MM.1S (cell line): ENCODE data around the gene NONO.
"Not testable (repeated sequence)": the region's sequence is repeated elsewhere in the genome, so short reads cannot be mapped to it uniquely, and the experiment has no call there.

Experiments
- CTCF ChIP-seq: fragments of 300-600 bp; sonication (generic); IDR thresholded peaks from 2 replicates; pipeline ENCODE4 v1.5.1; 2016; ENCODE audit warnings: antibody characterized with exemption, low read length, mixed read lengths
- EZH2phosphoT487 ChIP-seq: fragments of 300-600 bp; sonication (generic); IDR thresholded peaks from 2 replicates; pipeline ENCODE4 v1.6.1; 2018; ENCODE audit warnings: antibody characterized with exemption, low read length

- not testable (repeated sequence) for TF ChIP-seq CTCF, EZH2phosphoT487
These were observed 41.0 kb downstream of the NONO start for GRCh38 chrX:71324452-71324851.
